Heart left ventricle (tissue), 13 donors: ENCODE data around the gene YY1.

Source experiments
- POLR2A ChIP-seq, 2 donors: fragments of 450-650 bp; IDR thresholded peaks; one replicate each; pipeline ENCODE4 v1.6.1; 2017; ENCODE audit warnings: antibody characterized with exemption in 2 of 2, mild to moderate bottlenecking in 2 of 2, moderate library complexity in 2 of 2
- TF ChIP-seq, protein P1 (sequence below), 12 donors: fragments of 200-600 bp; sonication (generic) in 4 of 12; IDR thresholded peaks; one replicate each; pipeline versions ENCODE4 v1.5.0 to v1.8.0; 2018 to 2022; ENCODE audit warnings: antibody characterized with exemption in 12 of 12, mild to moderate bottlenecking in 5 of 12
- donor health status: ischemic (EF 13 %, LVEDD 7.1; RV severe dilation, severe dysfunction).
- donor health status: DM: no; HTN: yes; CAD: no.
- donor health status: DM: no; HTN: no; CAD: no.
- donor health status: ischemic (EF 25% LVEDD 6.9; RV normal size, moderate dysfunction).
- donor health status: ischemic (EF 25% LVEDD 5.7; RV mildly dilated, moderate dysfunction).
- donor health status: ischemic (EF 35%, LVEDD 5.7; RV mildly dilated, moderate dysfunction).
- donor health status: nonischemic (EF 11% LVEDD 7.7; RV severe dilation, severe dysfunction).
- donor health status: DM: yes; HTN: yes; CAD: no.
- donor health status: PGD.
- donor health status: ischemic (EF 29% LVEDD 5.4; RV normal size, mild dysfunction).
- donor health status: nonischemic (EF 23%, LVEDD 6.1; RV moderate dilation, normal function).

DNA sequence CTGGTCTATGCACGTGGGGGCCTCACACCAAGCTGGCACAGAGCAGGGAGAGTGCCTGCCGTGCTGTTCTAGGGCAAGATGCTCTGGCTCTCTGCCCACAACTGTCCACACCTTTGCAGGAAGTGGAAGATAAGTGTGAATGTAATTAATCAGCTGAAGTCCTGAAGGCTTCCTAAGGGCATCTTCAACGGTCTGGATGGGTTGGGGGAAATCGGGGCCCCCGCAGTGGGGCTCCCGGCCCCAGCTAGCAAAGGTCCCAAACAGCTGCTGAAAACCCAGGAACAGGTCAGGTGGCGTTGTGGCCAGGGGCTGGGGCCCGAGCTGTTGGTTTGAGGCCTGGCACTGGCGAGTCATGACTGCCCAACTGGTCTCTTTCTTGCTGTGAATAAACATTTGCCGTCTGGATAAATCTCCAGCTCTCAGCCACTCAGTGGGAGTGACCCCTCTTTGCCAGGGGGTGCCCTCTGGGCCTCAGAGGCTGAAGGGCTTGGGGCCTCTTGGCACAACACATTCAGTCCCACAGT is 74.0 kb downstream of the YY1 start:
- TF ChIP-seq, protein P1, sequence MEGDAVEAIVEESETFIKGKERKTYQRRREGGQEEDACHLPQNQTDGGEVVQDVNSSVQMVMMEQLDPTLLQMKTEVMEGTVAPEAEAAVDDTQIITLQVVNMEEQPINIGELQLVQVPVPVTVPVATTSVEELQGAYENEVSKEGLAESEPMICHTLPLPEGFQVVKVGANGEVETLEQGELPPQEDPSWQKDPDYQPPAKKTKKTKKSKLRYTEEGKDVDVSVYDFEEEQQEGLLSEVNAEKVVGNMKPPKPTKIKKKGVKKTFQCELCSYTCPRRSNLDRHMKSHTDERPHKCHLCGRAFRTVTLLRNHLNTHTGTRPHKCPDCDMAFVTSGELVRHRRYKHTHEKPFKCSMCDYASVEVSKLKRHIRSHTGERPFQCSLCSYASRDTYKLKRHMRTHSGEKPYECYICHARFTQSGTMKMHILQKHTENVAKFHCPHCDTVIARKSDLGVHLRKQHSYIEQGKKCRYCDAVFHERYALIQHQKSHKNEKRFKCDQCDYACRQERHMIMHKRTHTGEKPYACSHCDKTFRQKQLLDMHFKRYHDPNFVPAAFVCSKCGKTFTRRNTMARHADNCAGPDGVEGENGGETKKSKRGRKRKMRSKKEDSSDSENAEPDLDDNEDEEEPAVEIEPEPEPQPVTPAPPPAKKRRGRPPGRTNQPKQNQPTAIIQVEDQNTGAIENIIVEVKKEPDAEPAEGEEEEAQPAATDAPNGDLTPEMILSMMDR (IDR thresholded peaks at IDR 0.05): no peak
- no peak for TF ChIP-seq POLR2A (IDR thresholded peaks at IDR 0.05)
